NCI-H524 (cell line): Measurements from ENCODE around the gene DCTN2.
A peak's percentile ranks its signal among the peaks of the same experiment; 100 is the strongest.
"Not testable (repeated sequence)": the region's sequence is repeated elsewhere in the genome, so short reads cannot be mapped to it uniquely, and the experiment has no call there.

Source experiments
- DNase-seq, 2 experiments: peaks; one replicate each; lab custom pipeline; 2025; lab: John Stamatoyannopoulos, UW

DCTN2 gene

DNA sequence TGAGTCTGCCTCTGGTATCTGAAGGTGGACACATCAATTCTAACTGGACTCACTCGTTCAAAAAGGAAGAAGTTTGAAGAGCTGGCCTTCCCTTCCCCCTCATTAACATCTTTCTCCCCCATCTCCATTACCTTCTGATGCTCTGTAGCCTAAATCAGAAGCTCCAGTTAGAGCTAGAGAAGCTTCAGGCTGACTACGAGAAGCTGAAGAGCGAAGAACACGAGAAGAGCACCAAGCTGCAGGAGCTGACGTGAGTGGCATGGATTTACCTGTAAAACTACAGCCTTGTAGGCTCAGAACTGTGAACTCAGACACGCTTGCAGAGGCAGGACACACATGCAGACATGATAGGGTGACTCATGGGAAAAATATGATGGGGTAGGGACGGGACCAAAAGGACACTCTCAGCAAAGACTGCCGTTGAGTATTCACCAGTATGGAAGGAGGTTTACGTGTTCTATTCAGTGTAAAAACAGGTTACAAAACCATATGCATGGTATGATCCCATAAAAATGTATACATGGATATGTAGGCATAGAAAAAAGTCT, 29.7 kb upstream of the DCTN2 start:
- DNase-seq: no peak

DNA sequence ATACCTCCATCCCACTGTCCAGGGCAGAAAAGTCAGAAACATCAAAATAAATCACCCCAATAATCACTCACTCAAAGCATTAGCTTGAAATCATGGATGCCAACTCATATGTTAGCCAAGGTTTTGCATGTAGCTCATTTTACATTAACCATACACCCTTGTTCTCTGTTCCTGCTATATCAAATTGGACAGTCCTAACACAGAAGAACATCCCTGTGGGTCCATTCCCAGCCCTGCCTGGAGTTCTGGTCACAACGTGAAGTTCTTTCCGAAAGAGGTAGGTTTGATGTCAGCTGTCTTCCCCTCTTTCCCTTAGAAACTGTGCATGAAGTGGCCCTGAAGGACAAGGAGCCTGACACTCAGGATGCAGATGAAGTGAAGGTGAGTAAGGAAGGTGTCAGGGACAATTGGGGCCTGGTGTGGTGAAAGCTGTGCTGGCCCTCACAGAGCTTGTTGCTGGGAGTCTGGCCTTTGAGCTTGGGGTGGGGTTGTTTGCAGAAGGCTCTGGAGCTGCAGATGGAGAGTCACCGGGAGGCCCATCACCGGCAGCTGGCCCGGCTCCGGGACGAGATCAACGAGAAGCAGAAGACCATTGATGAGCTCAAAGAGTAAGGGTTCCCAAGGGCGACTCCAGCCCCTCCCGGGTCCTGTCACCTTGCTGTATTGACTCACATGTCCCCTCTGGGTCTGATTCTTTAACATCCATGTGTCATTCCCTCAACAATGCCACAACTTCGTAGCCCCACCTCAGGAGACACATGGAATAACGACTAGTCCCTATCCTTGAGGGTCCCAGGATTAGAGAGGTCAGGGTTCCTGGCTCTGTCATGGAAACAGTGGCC, 29.0 kb upstream of the DCTN2 start:
- DNase-seq: no peak

GRCh38 chr12:57574795-57575194, 27.8 kb upstream of the DCTN2 start:
- no peak for DNase-seq

DNA sequence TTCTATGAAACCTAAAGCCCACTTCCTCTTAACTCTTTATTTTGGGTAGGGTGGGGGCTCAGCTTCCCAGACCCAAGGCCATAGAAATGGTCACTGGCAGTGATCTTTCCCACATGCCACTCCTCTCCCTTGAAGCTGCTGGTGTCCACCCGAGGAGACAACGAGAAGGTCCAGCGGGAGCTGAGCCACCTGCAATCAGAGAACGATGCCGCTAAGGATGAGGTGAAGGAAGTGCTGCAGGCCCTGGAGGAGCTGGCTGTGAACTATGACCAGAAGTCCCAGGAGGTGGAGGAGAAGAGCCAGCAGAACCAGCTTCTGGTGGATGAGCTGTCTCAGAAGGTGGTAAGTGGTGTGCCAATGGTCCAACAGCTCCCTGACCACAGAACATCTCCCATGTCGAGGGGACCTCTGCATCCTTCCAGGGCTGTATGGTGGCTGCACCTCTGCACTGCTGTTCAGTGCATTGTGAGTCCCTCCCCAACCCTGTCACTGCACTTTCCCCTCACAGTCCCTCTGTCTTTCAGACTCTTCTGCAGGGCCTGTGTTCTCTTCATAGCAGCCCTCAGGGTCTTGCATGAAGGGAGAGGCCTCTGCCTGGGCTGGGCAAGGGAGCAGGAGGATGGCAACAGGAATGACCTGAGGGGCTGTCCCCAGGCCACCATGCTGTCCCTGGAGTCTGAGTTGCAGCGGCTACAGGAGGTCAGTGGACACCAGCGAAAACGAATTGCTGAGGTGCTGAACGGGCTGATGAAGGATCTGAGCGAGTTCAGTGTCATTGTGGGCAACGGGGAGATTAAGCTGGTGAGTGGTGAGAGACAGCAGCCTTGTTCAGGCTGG, 25.2 kb upstream of the DCTN2 start:
- no peak for DNase-seq

- DNase-seq: not testable (repeated sequence)
Measured at GRCh38 chr12:57570438-57570837, 23.4 kb upstream of the DCTN2 start.

DNA sequence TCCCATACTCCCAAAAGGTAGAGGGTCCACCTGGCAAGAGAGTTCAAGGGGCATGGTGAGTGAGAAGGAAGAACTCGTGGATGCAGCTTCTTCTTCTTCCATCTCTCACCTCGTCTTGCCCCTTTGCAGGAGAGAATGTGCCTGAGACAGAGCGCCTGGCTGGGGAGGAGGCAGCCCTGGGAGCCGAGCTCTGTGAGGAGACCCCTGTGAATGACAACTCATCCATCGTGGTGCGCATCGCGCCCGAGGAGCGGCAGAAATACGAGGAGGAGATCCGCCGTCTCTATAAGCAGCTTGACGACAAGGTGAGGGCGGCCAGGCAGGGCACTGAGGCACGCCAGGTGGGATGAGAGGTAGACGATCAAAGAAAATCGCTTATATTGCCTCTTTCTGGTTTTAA, 22.9 kb upstream of the DCTN2 start:
- DNase-seq: no peak

- DNase-seq: no peak
Measured at GRCh38 chr12:57568838-57569237, 21.8 kb upstream of the DCTN2 start.

- no peak for DNase-seq
Measured at GRCh38 chr12:57564178-57564740, 17.3 kb upstream of the DCTN2 start.

DNA sequence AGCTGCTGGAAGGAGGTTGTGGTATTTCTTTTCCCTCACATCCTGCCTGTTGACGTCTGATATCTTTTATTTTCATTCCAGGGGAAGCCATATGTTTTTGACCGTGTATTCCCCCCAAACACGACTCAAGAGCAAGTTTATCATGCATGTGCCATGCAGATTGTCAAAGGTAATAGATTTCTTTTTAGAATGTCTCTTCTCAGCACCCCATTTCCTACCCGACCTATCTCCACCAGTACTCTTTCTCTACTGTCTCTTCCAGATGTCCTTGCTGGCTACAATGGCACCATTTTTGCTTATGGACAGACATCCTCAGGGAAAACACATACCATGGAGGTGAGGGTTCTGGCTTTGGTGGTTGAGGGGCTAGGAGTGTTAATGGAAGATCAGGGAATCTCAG, 16.4 kb upstream of the DCTN2 start:
- no peak for DNase-seq

- not testable (repeated sequence) for DNase-seq
Measured at GRCh38 chr12:57561117-57561516, 14.1 kb upstream of the DCTN2 start.

- DNase-seq: no peak
Measured at GRCh38 chr12:57560516-57560915, 13.5 kb upstream of the DCTN2 start.

DNA sequence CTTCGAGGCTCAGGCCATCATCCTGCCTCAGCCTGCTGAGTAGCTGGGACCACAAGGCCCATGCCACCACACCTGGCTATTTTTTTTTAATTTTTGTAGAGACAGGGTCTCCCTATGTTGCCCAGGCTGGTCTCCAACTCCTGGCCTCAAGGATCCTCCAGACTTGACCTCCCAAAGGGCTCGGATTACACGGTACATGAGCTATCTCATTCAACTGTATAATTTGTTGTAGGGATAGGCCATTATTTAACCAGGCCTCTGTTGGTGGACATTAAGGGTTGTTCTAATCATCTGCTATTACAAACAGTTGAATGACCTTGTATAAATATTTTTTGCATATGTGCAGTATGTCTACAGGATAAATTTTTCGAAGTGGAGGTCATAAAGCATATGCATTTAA, 11.9 kb upstream of the DCTN2 start:
- DNase-seq: no peak

GRCh38 chr12:57554897-57555296, 7.9 kb upstream of the DCTN2 start:
- DNase-seq: peak; percentile 94 to 97

GRCh38 chr12:57554453-57554852, 7.5 kb upstream of the DCTN2 start:
- DNase-seq: no peak

DNA sequence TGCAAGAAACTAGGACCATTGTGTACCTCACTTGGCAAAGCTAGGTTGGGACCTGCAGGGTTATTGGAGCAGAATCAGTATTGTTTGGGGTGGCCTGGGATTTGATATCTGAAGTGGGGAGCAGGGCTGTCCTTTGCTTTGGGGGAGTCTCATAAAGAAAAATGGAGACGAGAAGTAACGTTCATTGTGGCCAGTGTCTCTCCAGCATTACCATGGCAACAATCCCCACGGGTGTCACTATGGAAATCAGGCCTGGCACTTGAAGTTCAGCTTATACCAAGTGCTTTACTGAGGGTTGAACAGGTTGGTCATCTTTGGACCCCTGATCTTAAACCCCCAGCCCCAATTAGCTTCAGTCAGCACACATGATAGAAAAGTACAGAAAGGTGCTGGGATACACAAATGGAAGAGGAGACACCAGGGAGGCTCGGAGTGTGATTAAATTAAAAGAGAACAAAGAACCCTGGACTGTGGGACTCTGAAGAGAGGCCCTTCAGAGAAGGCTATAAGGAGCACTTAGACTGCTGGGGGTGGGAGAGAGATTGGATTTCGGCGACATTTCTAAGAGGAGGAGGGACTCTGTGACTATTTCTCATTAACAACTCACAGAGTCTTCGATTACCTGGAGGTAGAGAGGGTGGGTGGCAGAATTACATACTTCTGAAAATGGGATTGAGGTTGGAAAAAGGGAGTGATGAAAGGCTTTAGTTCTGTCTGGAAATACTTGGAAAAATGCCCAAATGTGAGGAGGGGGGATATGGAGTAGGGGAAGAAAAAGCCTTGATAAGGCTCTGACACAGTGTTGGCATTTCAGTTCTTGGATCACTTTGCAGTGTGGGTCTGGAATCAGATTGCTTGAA, 6.6 kb upstream of the DCTN2 start:
- peak; percentile 67 to 74 for DNase-seq

GRCh38 chr12:57552835-57553313, 5.9 kb upstream of the DCTN2 start:
- DNase-seq: no peak

DNA sequence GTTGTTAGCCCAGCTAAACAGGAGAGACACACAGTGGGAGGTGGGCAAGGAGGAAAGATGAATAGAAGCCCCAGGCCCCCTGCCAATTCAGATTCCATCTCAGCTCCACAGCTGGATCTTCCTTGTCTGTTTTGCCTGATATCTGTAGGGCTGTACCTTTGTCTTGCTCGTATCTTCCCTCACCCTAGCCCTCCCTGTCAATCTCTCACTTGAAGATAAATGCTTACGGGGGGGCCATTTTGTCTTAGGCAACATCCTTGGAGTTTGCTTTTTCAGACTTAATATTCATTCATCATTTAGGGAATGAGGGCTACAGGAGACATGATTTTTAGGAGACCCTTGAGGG, 5.3 kb upstream of the DCTN2 start:
- DNase-seq: no peak

DNA sequence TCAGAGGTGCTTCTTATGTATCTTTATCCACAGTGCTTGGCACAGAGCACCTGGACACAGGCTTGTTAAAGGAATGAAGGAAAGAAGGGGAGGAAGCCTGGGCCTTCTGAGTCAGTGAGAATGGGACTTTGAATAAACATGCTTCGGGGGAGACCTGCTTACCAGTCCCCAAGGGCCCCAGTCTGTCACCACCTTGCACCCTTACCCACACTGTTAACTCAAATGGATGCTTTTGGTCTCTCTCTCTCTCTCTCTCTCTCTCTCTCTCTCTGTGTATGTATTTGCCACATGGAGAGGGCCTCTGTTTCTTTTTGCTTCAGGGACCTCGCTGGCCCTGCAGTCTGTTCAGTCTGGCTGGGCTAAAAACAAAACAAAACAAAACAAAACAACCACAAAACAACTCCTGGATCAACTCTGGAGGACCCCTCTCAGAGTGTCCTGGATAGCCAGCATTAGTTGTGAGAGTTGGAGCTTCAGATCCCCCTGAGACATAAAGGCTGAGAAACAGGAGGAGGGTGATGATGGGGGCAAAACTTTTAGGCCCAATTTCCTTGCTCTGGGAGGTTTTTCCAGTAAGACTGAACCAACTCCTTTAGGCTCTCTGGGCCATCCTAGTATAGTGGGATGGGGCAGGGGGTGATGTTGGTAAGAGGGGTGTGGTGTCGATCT, 4.8 kb upstream of the DCTN2 start:
- no peak for DNase-seq

DNA sequence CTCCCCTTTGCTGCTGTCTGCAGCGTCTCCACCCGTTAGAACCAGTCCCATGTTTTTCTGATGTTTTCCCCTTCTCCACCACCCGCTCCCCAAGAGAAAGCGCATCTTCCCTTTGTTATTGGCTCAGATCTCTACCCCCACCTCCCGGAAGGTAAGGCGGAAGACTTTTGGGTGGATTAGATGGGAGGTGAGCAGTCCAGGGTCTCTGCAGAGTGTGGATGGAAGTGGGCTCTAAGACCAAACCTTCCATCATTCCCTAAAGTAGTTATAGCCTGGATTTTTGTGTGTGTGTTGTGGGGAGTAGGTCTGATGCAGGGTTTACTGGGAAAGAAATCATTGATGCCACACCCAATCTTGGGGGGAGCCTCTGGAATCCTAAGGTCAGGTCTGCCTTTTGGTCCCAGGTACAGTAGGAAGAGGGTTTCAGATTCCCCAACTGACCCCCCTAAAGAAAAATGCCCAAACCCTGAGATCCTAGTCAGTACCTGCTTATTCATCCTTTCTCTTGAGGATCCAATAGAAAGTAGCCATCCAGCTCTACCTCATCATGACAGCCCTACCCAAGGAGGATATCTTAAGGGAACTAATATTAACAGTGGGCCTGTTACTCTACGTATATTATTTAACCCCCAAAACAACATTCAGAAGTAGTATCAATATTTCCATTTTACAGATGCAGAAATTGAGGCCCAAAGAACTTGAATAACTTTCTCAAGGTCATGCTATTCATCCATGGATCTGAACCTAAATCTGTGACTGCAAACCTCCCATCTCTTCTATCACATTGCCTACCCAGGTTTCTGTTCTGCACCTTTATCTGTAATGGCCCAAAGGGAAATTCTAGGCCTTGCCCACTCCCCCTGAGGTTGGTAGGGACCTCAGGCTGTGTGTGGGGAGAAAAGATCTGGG, 3.9 kb upstream of the DCTN2 start:
- DNase-seq: no peak
